HL-60 (cell line): ENCODE results near the gene PRKAG1.

Source experiments
- DNase-seq, 2 experiments: peaks; one replicate each; pipeline ENCODE4 v3.0.0-alpha.2; 2010 to 2020; ENCODE audit warnings: low read depth in 1 of 2, low spot score in 1 of 2
- H3K27ac ChIP-seq: fragments of 250-450 bp; sonication (Bioruptor Pico); replicated peaks from 2 replicates; pipeline ENCODE4 v1.5.1; 2020; ENCODE audit warnings: mild to moderate bottlenecking, moderate library complexity
- H3K27me3 ChIP-seq: fragments of 250-450 bp; sonication (Bioruptor Pico); 2 replicates; pipeline ENCODE4 v1.5.1; 2021; ENCODE audit warnings: mild to moderate bottlenecking, moderate library complexity; ENCODE audit not compliant: insufficient read depth, poor library complexity, severe bottlenecking
- H3K4me3 ChIP-seq: replicated peaks from 2 replicates; pipeline ENCODE4 v1.5.1; 2011; ENCODE audit warnings: mild to moderate bottlenecking, control low read depth, low read length; ENCODE audit not compliant: insufficient read depth
- GABPA ChIP-seq: IDR thresholded peaks from 2 replicates; pipeline ENCODE4 v1.6.1; 2012; ENCODE audit warnings: low read depth
- POLR2AphosphoS5 ChIP-seq: IDR thresholded peaks from 2 replicates; pipeline ENCODE4 v1.6.1; 2012; ENCODE audit warnings: low read depth
- SPI1 ChIP-seq: IDR thresholded peaks from 2 replicates; pipeline ENCODE4 v1.6.1; 2012; ENCODE audit warnings: low read depth, mild to moderate bottlenecking, borderline replicate concordance
- TF ChIP-seq, protein P1 (sequence below): IDR thresholded peaks from 2 replicates; pipeline ENCODE4 v1.6.1; 2012; ENCODE audit warnings: low read depth; ENCODE audit not compliant: insufficient replicate concordance
- TF ChIP-seq, protein P2 (sequence below): IDR thresholded peaks from one replicate; pipeline ENCODE4 v1.5.1; 2011; ENCODE audit warnings: low read length, control low read depth, inconsistent platforms; ENCODE audit not compliant: insufficient read depth

The PRKAG1 gene

DNA sequence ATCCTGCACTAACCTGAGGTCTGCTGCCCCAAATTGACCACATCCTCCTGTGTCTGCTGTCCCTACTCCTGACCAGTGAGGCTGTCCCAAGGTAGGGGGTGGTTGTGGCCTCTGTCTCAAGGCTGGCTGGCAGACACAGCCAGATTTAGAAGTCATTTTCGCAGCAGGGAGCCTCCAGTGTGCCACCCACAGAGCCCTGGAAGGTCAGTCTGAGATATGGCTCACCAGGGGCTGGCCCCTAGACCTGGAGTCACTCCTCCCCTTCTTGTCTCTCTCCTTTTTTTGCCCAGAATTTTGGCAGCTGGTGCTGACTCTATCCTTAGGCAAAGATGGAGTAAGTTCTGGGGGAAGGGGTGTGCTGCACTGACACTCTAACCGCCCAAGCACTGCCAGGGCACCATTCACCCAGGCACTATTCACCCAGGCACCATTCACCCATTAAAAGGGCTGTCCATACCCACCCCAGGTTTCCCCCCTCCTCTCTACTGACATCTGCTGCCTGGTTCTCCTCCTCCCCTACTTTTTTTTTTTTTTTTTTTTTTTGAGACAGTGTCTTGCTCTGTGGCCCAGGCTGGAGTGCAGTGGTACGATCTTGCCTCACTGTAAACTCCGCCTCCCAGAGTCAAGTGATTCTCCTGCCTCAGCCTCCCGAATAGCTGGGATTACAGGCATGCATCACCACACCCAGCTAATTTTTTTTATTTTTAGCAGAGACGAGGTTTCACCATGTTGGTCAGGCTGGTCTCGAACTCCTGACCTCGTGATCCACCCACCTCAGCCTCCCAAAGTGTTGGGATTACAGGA, 27.1 kb downstream of the PRKAG1 start:
- TF ChIP-seq, protein P1, sequence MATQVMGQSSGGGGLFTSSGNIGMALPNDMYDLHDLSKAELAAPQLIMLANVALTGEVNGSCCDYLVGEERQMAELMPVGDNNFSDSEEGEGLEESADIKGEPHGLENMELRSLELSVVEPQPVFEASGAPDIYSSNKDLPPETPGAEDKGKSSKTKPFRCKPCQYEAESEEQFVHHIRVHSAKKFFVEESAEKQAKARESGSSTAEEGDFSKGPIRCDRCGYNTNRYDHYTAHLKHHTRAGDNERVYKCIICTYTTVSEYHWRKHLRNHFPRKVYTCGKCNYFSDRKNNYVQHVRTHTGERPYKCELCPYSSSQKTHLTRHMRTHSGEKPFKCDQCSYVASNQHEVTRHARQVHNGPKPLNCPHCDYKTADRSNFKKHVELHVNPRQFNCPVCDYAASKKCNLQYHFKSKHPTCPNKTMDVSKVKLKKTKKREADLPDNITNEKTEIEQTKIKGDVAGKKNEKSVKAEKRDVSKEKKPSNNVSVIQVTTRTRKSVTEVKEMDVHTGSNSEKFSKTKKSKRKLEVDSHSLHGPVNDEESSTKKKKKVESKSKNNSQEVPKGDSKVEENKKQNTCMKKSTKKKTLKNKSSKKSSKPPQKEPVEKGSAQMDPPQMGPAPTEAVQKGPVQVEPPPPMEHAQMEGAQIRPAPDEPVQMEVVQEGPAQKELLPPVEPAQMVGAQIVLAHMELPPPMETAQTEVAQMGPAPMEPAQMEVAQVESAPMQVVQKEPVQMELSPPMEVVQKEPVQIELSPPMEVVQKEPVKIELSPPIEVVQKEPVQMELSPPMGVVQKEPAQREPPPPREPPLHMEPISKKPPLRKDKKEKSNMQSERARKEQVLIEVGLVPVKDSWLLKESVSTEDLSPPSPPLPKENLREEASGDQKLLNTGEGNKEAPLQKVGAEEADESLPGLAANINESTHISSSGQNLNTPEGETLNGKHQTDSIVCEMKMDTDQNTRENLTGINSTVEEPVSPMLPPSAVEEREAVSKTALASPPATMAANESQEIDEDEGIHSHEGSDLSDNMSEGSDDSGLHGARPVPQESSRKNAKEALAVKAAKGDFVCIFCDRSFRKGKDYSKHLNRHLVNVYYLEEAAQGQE = no peak
- TF ChIP-seq SPI1 (no peak), GABPA (no peak)
- TF ChIP-seq, protein P2, sequence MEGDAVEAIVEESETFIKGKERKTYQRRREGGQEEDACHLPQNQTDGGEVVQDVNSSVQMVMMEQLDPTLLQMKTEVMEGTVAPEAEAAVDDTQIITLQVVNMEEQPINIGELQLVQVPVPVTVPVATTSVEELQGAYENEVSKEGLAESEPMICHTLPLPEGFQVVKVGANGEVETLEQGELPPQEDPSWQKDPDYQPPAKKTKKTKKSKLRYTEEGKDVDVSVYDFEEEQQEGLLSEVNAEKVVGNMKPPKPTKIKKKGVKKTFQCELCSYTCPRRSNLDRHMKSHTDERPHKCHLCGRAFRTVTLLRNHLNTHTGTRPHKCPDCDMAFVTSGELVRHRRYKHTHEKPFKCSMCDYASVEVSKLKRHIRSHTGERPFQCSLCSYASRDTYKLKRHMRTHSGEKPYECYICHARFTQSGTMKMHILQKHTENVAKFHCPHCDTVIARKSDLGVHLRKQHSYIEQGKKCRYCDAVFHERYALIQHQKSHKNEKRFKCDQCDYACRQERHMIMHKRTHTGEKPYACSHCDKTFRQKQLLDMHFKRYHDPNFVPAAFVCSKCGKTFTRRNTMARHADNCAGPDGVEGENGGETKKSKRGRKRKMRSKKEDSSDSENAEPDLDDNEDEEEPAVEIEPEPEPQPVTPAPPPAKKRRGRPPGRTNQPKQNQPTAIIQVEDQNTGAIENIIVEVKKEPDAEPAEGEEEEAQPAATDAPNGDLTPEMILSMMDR = no peak
- no peak overlapping the region for H3K27ac ChIP-seq
- no peak overlapping the region for H3K4me3 ChIP-seq
- DNase-seq = no peak
- peaks cover 23% of the 10 kb centered on the region for H3K27me3 ChIP-seq

DNA sequence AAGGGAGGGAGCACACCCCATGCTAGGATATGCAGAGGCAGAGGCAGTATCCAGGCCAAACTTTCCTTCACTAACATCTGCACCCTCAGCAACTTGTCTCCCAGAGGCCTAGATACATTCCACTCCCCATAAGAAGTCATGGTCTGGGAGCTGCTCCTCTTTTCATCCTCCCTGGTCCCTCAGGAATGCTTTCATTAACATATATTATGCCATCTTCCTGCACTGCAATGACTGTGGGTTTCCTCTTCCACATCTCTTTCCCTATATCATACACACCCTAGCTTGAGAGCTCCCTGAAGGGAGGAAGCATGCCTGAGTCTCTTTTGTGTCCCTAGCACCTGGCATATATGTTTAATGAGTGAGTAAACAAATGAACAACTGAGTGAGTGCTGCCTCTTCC, 28.0 kb downstream of the PRKAG1 start:
- Histone ChIP-seq H3K4me3 (no peak overlapping the region), H3K27ac (no peak overlapping the region), H3K27me3 (peaks cover 27% of the 10 kb centered on the region)
- DNase-seq = no peak
- TF ChIP-seq SPI1 (no peak), GABPA (no peak), POLR2AphosphoS5 (no peak)
- TF ChIP-seq, protein P1 = no peak
- TF ChIP-seq, protein P2 = no peak

DNA sequence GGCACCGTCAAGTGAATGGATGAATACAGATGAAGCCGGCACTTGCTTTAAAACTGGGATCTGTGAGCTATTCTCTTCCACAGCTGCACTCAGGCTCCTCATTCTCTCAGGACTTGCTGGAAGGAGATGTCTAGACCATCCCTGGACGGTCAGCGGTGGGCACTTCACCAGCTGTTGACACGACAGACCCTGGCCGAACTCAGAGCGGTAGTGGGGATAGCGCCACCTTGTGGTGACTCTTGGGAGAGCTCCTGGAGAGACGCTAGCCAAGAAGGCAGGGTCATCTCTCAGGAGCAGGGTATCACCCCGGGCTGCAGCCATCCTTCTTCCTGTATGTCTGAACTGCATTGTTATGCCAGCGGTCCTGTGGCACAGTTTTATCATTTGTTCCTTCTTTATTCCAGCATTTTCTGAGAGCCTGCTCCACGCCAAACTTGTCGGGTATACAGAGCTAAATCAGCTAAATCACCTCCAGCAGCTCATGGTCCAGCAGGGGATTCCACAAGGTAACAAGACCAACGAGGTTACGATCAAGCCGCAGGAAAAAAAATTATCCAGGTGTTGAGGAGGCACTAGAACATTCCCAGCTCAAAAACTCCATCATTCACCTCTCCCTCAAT, 30.4 kb downstream of the PRKAG1 start:
- TF ChIP-seq POLR2AphosphoS5 (no peak), SPI1 (no peak)
- TF ChIP-seq, protein P2 = peak; percentile 94
- Histone ChIP-seq H3K4me3 (no peak overlapping the region), H3K27me3 (peaks cover 22% of the 10 kb centered on the region), H3K27ac (no peak overlapping the region)
- peak in 1 of 2 experiments; percentile 61 for DNase-seq
